Measurements from ENCODE around the gene TBPL1. TPM values are rescaled to one million over a fixed set of nuclear protein-coding genes. Genes with fewer than 3 reads are reported as not detected.

The TBPL1 gene
- total and polyA plus RNA-seq, 4 donors = 5.4 to 34.6 (median 11.5) TPM

DNA sequence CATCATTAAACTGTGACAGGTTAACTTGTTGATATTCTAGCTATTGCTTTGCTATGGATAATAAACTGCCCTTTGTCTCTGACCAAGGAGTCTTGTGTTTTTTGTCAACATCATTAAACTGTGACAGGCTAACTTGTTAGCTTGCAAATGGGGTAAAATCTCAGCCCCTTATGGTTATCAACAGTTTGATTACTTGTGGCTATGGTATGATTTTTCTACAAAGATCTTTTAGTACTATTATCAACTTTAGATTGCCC, 63.5 kb downstream of the TBPL1 start:
- Histone ChIP-seq H3K27me3 (ENCODE audit: control insufficient read depth in 4 of 4, insufficient read depth in 4 of 4, low read length in 3 of 4) (no peaks in the 10 kb centered on the region), H3K36me3 (ENCODE audit: control insufficient read depth in 4 of 4, insufficient read depth in 3 of 4, low read depth in 1 of 4, low read length in 3 of 4) (no peaks in the 10 kb centered on the region), H3K27ac (ENCODE audit: low read depth in 1 of 2, low read length in 2 of 2) (no peak overlapping the region), H3K4me3 (ENCODE audit: low read depth in 1 of 3, low read length in 3 of 3) (no peak overlapping the region), H3K9me3 (ENCODE audit: control insufficient read depth in 4 of 4, low read length in 3 of 4) (no peaks in the 10 kb centered on the region), H3K9ac (ENCODE audit: low read depth in 1 of 2, low read length in 2 of 2) (no peak overlapping the region), H3K4me1 (ENCODE audit: control insufficient read depth in 4 of 4, insufficient read depth in 4 of 4, low read length in 3 of 4) (no peaks in the 10 kb centered on the region)
- DNase-seq (ENCODE audit: low spot score) = no peak
- TF ChIP-seq, protein P1, sequence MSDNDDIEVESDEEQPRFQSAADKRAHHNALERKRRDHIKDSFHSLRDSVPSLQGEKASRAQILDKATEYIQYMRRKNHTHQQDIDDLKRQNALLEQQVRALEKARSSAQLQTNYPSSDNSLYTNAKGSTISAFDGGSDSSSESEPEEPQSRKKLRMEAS (IDR thresholded peaks at IDR 0.05) = no peak
- TF ChIP-seq HNF4G (IDR thresholded peaks at IDR 0.05) (no peak), TAF1 (conservative IDR thresholded peaks at IDR 0.05) (no peak), NR2F2 (IDR thresholded peaks at IDR 0.05) (no peak), GABPA (IDR thresholded peaks at IDR 0.05 in 1 of 2, conservative IDR thresholded peaks at IDR 0.05 in 1 of 2) (no peak), RXRA (IDR thresholded peaks at IDR 0.05) (no peak), JUND (IDR thresholded peaks at IDR 0.05) (no peak), EGR1 (IDR thresholded peaks at IDR 0.05; ENCODE audit: low read depth in 2 of 2) (no peak), HNF4A (conservative IDR thresholded peaks at IDR 0.05) (no peak), FOXA2 (IDR thresholded peaks at IDR 0.05) (no peak), FOXA1 (IDR thresholded peaks at IDR 0.05) (no peak), YY1 (IDR thresholded peaks at IDR 0.05) (no peak), SP1 (IDR thresholded peaks at IDR 0.05) (no peak)
- TF ChIP-seq, protein P2, sequence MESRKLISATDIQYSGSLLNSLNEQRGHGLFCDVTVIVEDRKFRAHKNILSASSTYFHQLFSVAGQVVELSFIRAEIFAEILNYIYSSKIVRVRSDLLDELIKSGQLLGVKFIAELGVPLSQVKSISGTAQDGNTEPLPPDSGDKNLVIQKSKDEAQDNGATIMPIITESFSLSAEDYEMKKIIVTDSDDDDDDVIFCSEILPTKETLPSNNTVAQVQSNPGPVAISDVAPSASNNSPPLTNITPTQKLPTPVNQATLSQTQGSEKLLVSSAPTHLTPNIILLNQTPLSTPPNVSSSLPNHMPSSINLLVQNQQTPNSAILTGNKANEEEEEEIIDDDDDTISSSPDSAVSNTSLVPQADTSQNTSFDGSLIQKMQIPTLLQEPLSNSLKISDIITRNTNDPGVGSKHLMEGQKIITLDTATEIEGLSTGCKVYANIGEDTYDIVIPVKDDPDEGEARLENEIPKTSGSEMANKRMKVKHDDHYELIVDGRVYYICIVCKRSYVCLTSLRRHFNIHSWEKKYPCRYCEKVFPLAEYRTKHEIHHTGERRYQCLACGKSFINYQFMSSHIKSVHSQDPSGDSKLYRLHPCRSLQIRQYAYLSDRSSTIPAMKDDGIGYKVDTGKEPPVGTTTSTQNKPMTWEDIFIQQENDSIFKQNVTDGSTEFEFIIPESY (IDR thresholded peaks at IDR 0.05) = no peak
- TF ChIP-seq, protein P3, sequence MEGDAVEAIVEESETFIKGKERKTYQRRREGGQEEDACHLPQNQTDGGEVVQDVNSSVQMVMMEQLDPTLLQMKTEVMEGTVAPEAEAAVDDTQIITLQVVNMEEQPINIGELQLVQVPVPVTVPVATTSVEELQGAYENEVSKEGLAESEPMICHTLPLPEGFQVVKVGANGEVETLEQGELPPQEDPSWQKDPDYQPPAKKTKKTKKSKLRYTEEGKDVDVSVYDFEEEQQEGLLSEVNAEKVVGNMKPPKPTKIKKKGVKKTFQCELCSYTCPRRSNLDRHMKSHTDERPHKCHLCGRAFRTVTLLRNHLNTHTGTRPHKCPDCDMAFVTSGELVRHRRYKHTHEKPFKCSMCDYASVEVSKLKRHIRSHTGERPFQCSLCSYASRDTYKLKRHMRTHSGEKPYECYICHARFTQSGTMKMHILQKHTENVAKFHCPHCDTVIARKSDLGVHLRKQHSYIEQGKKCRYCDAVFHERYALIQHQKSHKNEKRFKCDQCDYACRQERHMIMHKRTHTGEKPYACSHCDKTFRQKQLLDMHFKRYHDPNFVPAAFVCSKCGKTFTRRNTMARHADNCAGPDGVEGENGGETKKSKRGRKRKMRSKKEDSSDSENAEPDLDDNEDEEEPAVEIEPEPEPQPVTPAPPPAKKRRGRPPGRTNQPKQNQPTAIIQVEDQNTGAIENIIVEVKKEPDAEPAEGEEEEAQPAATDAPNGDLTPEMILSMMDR (IDR thresholded peaks at IDR 0.05; ENCODE audit: low read depth, low read length, missing input control) = no peak
- TF ChIP-seq, protein P4, sequence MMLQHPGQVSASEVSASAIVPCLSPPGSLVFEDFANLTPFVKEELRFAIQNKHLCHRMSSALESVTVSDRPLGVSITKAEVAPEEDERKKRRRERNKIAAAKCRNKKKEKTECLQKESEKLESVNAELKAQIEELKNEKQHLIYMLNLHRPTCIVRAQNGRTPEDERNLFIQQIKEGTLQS (IDR thresholded peaks at IDR 0.05) = no peak
- TF ChIP-seq, protein P5, sequence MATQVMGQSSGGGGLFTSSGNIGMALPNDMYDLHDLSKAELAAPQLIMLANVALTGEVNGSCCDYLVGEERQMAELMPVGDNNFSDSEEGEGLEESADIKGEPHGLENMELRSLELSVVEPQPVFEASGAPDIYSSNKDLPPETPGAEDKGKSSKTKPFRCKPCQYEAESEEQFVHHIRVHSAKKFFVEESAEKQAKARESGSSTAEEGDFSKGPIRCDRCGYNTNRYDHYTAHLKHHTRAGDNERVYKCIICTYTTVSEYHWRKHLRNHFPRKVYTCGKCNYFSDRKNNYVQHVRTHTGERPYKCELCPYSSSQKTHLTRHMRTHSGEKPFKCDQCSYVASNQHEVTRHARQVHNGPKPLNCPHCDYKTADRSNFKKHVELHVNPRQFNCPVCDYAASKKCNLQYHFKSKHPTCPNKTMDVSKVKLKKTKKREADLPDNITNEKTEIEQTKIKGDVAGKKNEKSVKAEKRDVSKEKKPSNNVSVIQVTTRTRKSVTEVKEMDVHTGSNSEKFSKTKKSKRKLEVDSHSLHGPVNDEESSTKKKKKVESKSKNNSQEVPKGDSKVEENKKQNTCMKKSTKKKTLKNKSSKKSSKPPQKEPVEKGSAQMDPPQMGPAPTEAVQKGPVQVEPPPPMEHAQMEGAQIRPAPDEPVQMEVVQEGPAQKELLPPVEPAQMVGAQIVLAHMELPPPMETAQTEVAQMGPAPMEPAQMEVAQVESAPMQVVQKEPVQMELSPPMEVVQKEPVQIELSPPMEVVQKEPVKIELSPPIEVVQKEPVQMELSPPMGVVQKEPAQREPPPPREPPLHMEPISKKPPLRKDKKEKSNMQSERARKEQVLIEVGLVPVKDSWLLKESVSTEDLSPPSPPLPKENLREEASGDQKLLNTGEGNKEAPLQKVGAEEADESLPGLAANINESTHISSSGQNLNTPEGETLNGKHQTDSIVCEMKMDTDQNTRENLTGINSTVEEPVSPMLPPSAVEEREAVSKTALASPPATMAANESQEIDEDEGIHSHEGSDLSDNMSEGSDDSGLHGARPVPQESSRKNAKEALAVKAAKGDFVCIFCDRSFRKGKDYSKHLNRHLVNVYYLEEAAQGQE (IDR thresholded peaks at IDR 0.05) = no peak

DNA sequence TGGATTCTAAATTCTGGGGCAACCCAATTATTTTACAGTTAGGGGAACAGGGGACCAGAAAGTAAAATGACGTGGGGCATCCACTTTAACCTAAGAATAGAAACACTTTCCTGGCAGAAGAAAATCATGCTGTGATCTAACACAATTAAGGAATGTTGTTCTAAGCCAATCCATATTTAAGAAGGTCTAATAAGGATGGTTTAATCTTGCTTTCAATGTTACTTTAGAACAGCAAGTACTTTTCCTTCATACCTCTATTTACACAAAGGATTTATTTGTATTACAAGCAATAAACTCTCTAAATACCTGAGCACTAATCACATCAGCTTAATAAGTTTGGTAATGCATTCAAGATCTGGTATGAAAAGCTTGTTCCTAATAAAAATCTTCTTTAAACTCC, 67.0 kb downstream of the TBPL1 start:
- TF ChIP-seq SP1 (IDR thresholded peaks at IDR 0.05) (no peak), JUND (IDR thresholded peaks at IDR 0.05) (no peak), RAD21 (IDR thresholded peaks at IDR 0.05) (no peak), HNF4G (IDR thresholded peaks at IDR 0.05) (no peak), EGR1 (IDR thresholded peaks at IDR 0.05; ENCODE audit: low read depth in 2 of 2) (no peak)
- TF ChIP-seq, protein P4 (IDR thresholded peaks at IDR 0.05) = no peak
- TF ChIP-seq, protein P3 (IDR thresholded peaks at IDR 0.05; ENCODE audit: low read depth, low read length, missing input control) = no peak
- H3K9me3 ChIP-seq (ENCODE audit: control insufficient read depth in 4 of 4, low read length in 3 of 4) = no peaks in the 10 kb centered on the region
- no peak for DNase-seq (ENCODE audit: low spot score)
- H3K9ac ChIP-seq (ENCODE audit: low read depth in 1 of 2, low read length in 2 of 2) = no peak overlapping the region
- H3K4me1 ChIP-seq (ENCODE audit: control insufficient read depth in 4 of 4, insufficient read depth in 4 of 4, low read length in 3 of 4) = no peaks in the 10 kb centered on the region
- no peak overlapping the region for H3K4me3 ChIP-seq (ENCODE audit: low read depth in 1 of 3, low read length in 3 of 3)
- H3K27ac ChIP-seq (ENCODE audit: low read depth in 1 of 2, low read length in 2 of 2) = no peak overlapping the region
- H3K27me3 ChIP-seq (ENCODE audit: control insufficient read depth in 4 of 4, insufficient read depth in 4 of 4, low read length in 3 of 4) = no peaks in the 10 kb centered on the region
- WGBS = 95% methylated on average over 1 of the region's 1 CpG
- no peaks in the 10 kb centered on the region for H3K36me3 ChIP-seq (ENCODE audit: control insufficient read depth in 4 of 4, insufficient read depth in 3 of 4, low read depth in 1 of 4, low read length in 3 of 4)

Data from liver (tissue), 9 donors.